Testis (tissue), 5 donors: Measurements from ENCODE around the gene HTT. TPM values are rescaled to one million over a fixed set of nuclear protein-coding genes. Genes with fewer than 3 reads are reported as not detected.

ENCODE experiments used
- DNase-seq: peaks from one replicate; pipeline ENCODE4 v3.0.0-alpha.2; 2019
- H3K27ac ChIP-seq, 2 donors: fragments of 200-600 bp; sonication (generic); one replicate each; pipeline ENCODE4 v1.5.1; 2019
- H3K27me3 ChIP-seq: fragments of 200-600 bp; sonication (generic); one replicate; pipeline ENCODE4 v1.5.1; 2019
- H3K36me3 ChIP-seq: fragments of 200-600 bp; sonication (generic); one replicate; pipeline ENCODE4 v1.5.1; 2017; ENCODE audit warnings: low read depth; ENCODE audit errors: missing control alignments
- H3K4me1 ChIP-seq: fragments of 200-600 bp; sonication (generic); one replicate; pipeline ENCODE4 v1.5.1; 2019
- H3K4me3 ChIP-seq, 2 donors: fragments of 200-600 bp; sonication (generic); one replicate each; pipeline ENCODE4 v1.5.1; 2017 to 2019
- H3K9me3 ChIP-seq: fragments of 200-600 bp; sonication (generic); one replicate; pipeline ENCODE4 v1.5.1; 2017
- CTCF ChIP-seq, 3 experiments: fragments of 450-650 bp in 2 of 3; fragments of 200-600 bp in 1 of 3; sonication (generic) in 1 of 3; IDR thresholded peaks; one replicate each; pipeline ENCODE4 v1.5.1; 2016 to 2019; ENCODE audit warnings: antibody characterized with exemption in 3 of 3, mild to moderate bottlenecking in 2 of 3, moderate library complexity in 1 of 3
- POLR2A ChIP-seq: fragments of 450-650 bp; IDR thresholded peaks from one replicate; pipeline ENCODE4 v1.6.1; 2017; ENCODE audit warnings: antibody characterized with exemption, mild to moderate bottlenecking, moderate library complexity
- WGBS, 2 donors: methylation state at CpG; one replicate each; pipeline ENCODE4 v1.1.5; 2018; 5-methylcytosine and 5-hydroxymethylcytosine counted together
- intact Hi-C: fragments of 100-400 bp; cut with DNase I; formaldehyde crosslinking; loops from one replicate; pipeline ENCODE4 v1.15.1; 2023; ENCODE audit warnings: low total_unique reads
- long read RNA-seq, 2 donors: transcript quantifications; one replicate each; lab custom pipeline, GENCODE V29; 2026
- polyA plus RNA-seq: library from polyadenylated mRNA; stranded (reverse); fragments of 350-450 nt; fragmentation: Illumina TruSeq; extraction: RNeasy Lipid Tissue Mini Kit (QIAGEN cat#74804); gene quantifications from one replicate; pipeline ENCODE4 v1.2.3, GENCODE V29; 2014; ENCODE audit warnings: low read depth, low replicate concordance; ENCODE audit not compliant: insufficient read depth
- total RNA-seq, 2 donors: library from RNA; depleted of rRNA; stranded (reverse); fragments of >200 nt; gene quantifications; one replicate each; pipeline ENCODE4 v1.2.3, GENCODE V29; 2016

HTT gene
- total RNA-seq (100 to 1,000 TPM; 146 to 168 TPM), polyA plus RNA-seq (45.2 TPM)
- long read RNA-seq, donor 1 = 0 reads
- long read RNA-seq, donor 2 = 0 reads

GRCh38 chr4:3074078-3074845 lies at the start of gene HTT, which contains the start of gene HTT-AS:
TSS of gene HTT (plus strand) at chr4:3074681. CDS start at chr4:3074826, 145 bp downstream.
TSS of gene HTT-AS (minus strand) at chr4:3074538.
- intact Hi-C loops = no loop called here
- H3K4me1 ChIP-seq = peaks cover 18% of the 10 kb centered on the region
- peak within 1 kb of the TSS; percentile 91 to 93 for H3K27ac ChIP-seq
- H3K9me3 ChIP-seq = no peaks in the 10 kb centered on the region
- H3K36me3 ChIP-seq = no peaks in the 10 kb centered on the region
- no peaks in the 10 kb centered on the region for H3K27me3 ChIP-seq
- TF ChIP-seq POLR2A = peak; percentile 55
- TF ChIP-seq CTCF (IDR thresholded peaks at IDR 0.05) = peak in 1 of 3 experiments; percentile 34
- H3K4me3 ChIP-seq = peak within 1 kb of the TSS; percentile 83 to 92
- WGBS, 2 donors = 2 to 3% methylated on average over 8 to 59 of the region's 81 CpGs
- peak; percentile 97 for DNase-seq

GRCh38 chr4:3025881-3026280 lies 48.6 kb upstream of the HTT start:
- TF ChIP-seq POLR2A (no peak), CTCF (IDR thresholded peaks at IDR 0.05) (no peak)
- WGBS, 2 donors = 73 to 83% methylated on average over 21 of the region's 21 CpGs
- H3K4me3 ChIP-seq = no peak overlapping the region

GRCh38 chr4:3026540-3026939 lies 47.9 kb upstream of the HTT start:
- Histone ChIP-seq H3K27ac (no peak overlapping the region), H3K36me3 (no peaks in the 10 kb centered on the region), H3K4me1 (no peaks in the 10 kb centered on the region), H3K27me3 (no peaks in the 10 kb centered on the region), H3K4me3 (no peak overlapping the region), H3K9me3 (no peaks in the 10 kb centered on the region)
- no peak for TF ChIP-seq CTCF (IDR thresholded peaks at IDR 0.05)
- no peak for TF ChIP-seq POLR2A
- 92 to 95% methylated on average over 9 of the region's 9 CpGs for WGBS, 2 donors
- DNase-seq = no peak
- intact Hi-C loops = no loop called here

More at GRCh38 chr4:3025881-3026280, 48.6 kb upstream of the HTT start:
- intact Hi-C loops = no loop called here
- H3K9me3 ChIP-seq = no peaks in the 10 kb centered on the region
- H3K27ac ChIP-seq = no peak overlapping the region
- DNase-seq = no peak
- no peaks in the 10 kb centered on the region for H3K27me3 ChIP-seq
- H3K36me3 ChIP-seq = no peaks in the 10 kb centered on the region
- H3K4me1 ChIP-seq = no peaks in the 10 kb centered on the region

GRCh38 chr4:3029464-3029863 lies 45.0 kb upstream of the HTT start:
- Histone ChIP-seq H3K4me3 (no peak overlapping the region), H3K4me1 (no peaks in the 10 kb centered on the region), H3K27me3 (no peaks in the 10 kb centered on the region), H3K27ac (no peak overlapping the region), H3K36me3 (no peaks in the 10 kb centered on the region), H3K9me3 (no peaks in the 10 kb centered on the region)
- intact Hi-C loops = no loop called here
- WGBS, 2 donors = 89 to 97% methylated on average over 6 to 9 of the region's 9 CpGs
- DNase-seq = no peak
- no peak for TF ChIP-seq CTCF (IDR thresholded peaks at IDR 0.05)
- no peak for TF ChIP-seq POLR2A
